ENCODE measurements around the gene EIF2AK3.

GRCh38 chr2:88641330-88641729, 14.1 kb upstream of the EIF2AK3 start:
- TF ChIP-seq CTCF (IDR thresholded peaks at IDR 0.05; ENCODE audit: borderline replicate concordance, extremely low read depth, low read length, poor library complexity, severe bottlenecking) (no peak), EZH2 (IDR thresholded peaks at IDR 0.05; ENCODE audit: borderline replicate concordance, low read depth, low read length, severe bottlenecking) (no peak)
